ENCODE measurements around the gene ALOX15B. TPM values are rescaled to one million over a fixed set of nuclear protein-coding genes. Genes with fewer than 3 reads are reported as not detected.

ALOX15B gene
- total and polyA plus RNA-seq, 9 of the 15 experiments (the other 6 are each of a cell fraction or from before 2014, with no cell fraction given): 0.04 TPM; not detected in 8

DNA sequence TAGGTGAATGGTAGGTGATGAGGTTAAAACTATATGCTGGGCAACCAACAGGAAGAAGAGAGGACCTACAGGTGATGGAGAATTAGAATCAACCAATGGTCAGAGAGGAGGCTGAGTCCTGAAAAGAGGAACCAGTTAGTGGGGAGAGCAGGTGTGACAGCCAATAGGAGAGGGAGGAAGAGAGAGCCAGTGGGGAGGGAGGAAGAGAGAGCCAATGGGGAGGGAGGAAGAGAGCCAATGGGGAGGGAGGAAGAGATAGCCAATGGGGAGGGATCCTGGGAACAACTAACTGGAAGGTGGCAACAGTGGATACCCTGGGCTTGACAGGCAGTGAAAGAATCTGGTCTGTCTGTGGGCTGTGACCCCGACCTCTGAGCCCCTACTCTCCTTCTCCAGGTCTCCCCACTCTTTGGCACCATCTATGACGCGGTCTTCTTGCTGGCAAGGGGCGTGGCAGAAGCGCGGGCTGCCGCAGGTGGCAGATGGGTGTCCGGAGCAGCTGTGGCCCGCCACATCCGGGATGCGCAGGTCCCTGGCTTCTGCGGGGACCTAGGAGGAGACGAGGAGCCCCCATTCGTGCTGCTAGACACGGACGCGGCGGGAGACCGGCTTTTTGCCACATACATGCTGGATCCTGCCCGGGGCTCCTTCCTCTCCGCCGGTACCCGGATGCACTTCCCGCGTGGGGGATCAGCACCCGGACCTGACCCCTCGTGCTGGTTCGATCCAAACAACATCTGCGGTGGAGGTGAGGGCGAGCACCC is 32.7 kb upstream of the ALOX15B start (continued):
- TF ChIP-seq, protein P1, sequence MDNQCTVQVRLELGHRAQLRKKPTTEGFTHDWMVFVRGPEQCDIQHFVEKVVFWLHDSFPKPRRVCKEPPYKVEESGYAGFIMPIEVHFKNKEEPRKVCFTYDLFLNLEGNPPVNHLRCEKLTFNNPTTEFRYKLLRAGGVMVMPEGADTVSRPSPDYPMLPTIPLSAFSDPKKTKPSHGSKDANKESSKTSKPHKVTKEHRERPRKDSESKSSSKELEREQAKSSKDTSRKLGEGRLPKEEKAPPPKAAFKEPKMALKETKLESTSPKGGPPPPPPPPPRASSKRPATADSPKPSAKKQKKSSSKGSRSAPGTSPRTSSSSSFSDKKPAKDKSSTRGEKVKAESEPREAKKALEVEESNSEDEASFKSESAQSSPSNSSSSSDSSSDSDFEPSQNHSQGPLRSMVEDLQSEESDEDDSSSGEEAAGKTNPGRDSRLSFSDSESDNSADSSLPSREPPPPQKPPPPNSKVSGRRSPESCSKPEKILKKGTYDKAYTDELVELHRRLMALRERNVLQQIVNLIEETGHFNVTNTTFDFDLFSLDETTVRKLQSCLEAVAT (IDR thresholded peaks at IDR 0.05): no peak
- no peak for TF ChIP-seq GATA2 (CRISPR knock-in tag; IDR thresholded peaks at IDR 0.05)
- TF ChIP-seq ZNF436 (CRISPR knock-in tag; IDR thresholded peaks at IDR 0.05): no peak
- no peak for TF ChIP-seq RBBP5 (IDR thresholded peaks at IDR 0.05; ENCODE audit: borderline replicate concordance, insufficient read depth, low read length, poor library complexity, severe bottlenecking)
- no peak for TF ChIP-seq BRCA1 (IDR thresholded peaks at IDR 0.05)
- TF ChIP-seq BRCA1 (CRISPR knock-in tag; IDR thresholded peaks at IDR 0.05): no peak
- TF ChIP-seq SMARCC2 (IDR thresholded peaks at IDR 0.05; ENCODE audit: low read depth): no peak
- no peak for TF ChIP-seq PHB (CRISPR knock-in tag; IDR thresholded peaks at IDR 0.05)
- TF ChIP-seq ZNF384 (IDR thresholded peaks at IDR 0.05; ENCODE audit: low read depth, low read length): no peak
- TF ChIP-seq NRF1 (conservative IDR thresholded peaks at IDR 0.05 in 1 of 2, IDR thresholded peaks at IDR 0.05 in 1 of 2): peak in 1 of 2 experiments; percentile 13; a peak in 1 of 4 replicates
- TF ChIP-seq NBN (IDR thresholded peaks at IDR 0.05; ENCODE audit: low read depth): no peak
- TF ChIP-seq FOXK1 (CRISPR knock-in tag; IDR thresholded peaks at IDR 0.05; ENCODE audit: borderline replicate concordance): no peak
- TF ChIP-seq ZSCAN32 (CRISPR knock-in tag; IDR thresholded peaks at IDR 0.05): no peak
- no peak for TF ChIP-seq KAT7 (CRISPR knock-in tag; IDR thresholded peaks at IDR 0.05; ENCODE audit: borderline replicate concordance)
- TF ChIP-seq HDGF (IDR thresholded peaks at IDR 0.05): no peak
- TF ChIP-seq NFRKB (IDR thresholded peaks at IDR 0.05; ENCODE audit: low read depth): no peak
- TF ChIP-seq, protein P2, sequence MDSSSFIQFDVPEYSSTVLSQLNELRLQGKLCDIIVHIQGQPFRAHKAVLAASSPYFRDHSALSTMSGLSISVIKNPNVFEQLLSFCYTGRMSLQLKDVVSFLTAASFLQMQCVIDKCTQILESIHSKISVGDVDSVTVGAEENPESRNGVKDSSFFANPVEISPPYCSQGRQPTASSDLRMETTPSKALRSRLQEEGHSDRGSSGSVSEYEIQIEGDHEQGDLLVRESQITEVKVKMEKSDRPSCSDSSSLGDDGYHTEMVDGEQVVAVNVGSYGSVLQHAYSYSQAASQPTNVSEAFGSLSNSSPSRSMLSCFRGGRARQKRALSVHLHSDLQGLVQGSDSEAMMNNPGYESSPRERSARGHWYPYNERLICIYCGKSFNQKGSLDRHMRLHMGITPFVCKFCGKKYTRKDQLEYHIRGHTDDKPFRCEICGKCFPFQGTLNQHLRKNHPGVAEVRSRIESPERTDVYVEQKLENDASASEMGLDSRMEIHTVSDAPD (CRISPR knock-in tag; IDR thresholded peaks at IDR 0.05): no peak
- TF ChIP-seq RBM14 (IDR thresholded peaks at IDR 0.05; ENCODE audit: borderline replicate concordance, insufficient read depth, low read depth, low read length): no peak
- TF ChIP-seq, protein P3, sequence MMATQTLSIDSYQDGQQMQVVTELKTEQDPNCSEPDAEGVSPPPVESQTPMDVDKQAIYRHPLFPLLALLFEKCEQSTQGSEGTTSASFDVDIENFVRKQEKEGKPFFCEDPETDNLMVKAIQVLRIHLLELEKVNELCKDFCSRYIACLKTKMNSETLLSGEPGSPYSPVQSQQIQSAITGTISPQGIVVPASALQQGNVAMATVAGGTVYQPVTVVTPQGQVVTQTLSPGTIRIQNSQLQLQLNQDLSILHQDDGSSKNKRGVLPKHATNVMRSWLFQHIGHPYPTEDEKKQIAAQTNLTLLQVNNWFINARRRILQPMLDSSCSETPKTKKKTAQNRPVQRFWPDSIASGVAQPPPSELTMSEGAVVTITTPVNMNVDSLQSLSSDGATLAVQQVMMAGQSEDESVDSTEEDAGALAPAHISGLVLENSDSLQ (IDR thresholded peaks at IDR 0.05): peak; percentile 61
- TF ChIP-seq BMI1 (IDR thresholded peaks at IDR 0.05; ENCODE audit: low read length): no peak
- TF ChIP-seq, protein P4, sequence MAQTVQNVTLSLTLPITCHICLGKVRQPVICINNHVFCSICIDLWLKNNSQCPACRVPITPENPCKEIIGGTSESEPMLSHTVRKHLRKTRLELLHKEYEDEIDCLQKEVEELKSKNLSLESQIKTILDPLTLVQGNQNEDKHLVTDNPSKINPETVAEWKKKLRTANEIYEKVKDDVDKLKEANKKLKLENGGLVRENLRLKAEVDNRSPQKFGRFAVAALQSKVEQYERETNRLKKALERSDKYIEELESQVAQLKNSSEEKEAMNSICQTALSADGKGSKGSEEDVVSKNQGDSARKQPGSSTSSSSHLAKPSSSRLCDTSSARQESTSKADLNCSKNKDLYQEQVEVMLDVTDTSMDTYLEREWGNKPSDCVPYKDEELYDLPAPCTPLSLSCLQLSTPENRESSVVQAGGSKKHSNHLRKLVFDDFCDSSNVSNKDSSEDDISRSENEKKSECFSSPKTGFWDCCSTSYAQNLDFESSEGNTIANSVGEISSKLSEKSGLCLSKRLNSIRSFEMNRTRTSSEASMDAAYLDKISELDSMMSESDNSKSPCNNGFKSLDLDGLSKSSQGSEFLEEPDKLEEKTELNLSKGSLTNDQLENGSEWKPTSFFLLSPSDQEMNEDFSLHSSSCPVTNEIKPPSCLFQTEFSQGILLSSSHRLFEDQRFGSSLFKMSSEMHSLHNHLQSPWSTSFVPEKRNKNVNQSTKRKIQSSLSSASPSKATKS (CRISPR knock-in tag; IDR thresholded peaks at IDR 0.05): no peak
- TF ChIP-seq RBM25 (IDR thresholded peaks at IDR 0.05; ENCODE audit: low read depth, low read length, severe bottlenecking): peak; percentile 24
- no peak for TF ChIP-seq GABPB2 (CRISPR knock-in tag; conservative IDR thresholded peaks at IDR 0.05)
- TF ChIP-seq TCF3 (CRISPR knock-in tag; IDR thresholded peaks at IDR 0.05): no peak
